Calu3 (cell line): Measurements from ENCODE around the gene CECR2. TPM values are rescaled to one million over a fixed set of nuclear protein-coding genes. Genes with fewer than 3 reads are reported as not detected.

Experiments
- BruUV-seq: library from RNA; stranded (reverse); fragments of 400-500 nt; replicated peaks from 2 replicates; lab custom pipeline; 2021; lab: Mats Ljungman, UMichigan
- CTCF ChIA-PET: fragments of 300-600 bp; sonication (Branson Sonifier 250); formaldehyde crosslinking; loops from one replicate; lab custom pipeline; 2022; ENCODE audit warnings: antibody characterized with exemption; lab: Charles Lee
- DNase-seq: peaks from one replicate; pipeline ENCODE4 v3.0.0; 2022
- H3K27ac Mint-ChIP-seq: one replicate; pipeline ENCODE4 v1.8.0; 2022; ENCODE audit warnings: mixed read lengths; ENCODE audit not compliant: unreplicated experiment
- H3K27me3 Mint-ChIP-seq: one replicate; pipeline ENCODE4 v1.8.0; 2022; ENCODE audit warnings: mixed read lengths; ENCODE audit not compliant: unreplicated experiment
- H3K36me3 Mint-ChIP-seq: one replicate; pipeline ENCODE4 v1.8.0; 2022; ENCODE audit warnings: mild to moderate bottlenecking, moderate library complexity, mixed read lengths; ENCODE audit not compliant: insufficient read depth, unreplicated experiment
- H3K4me1 Mint-ChIP-seq: one replicate; pipeline ENCODE4 v1.8.0; 2022; ENCODE audit warnings: mild to moderate bottlenecking, low read depth, mixed read lengths; ENCODE audit not compliant: unreplicated experiment
- H3K4me3 Mint-ChIP-seq: one replicate; pipeline ENCODE4 v1.8.0; 2022; ENCODE audit warnings: mild to moderate bottlenecking, low read depth, moderate library complexity, mixed read lengths; ENCODE audit not compliant: unreplicated experiment
- H3K9me3 Mint-ChIP-seq: one replicate; pipeline ENCODE4 v1.8.0; 2022; ENCODE audit warnings: low read depth, mixed read lengths; ENCODE audit not compliant: unreplicated experiment
- intact Hi-C: fragments of 100-400 bp; cut with micrococcal nuclease; formaldehyde crosslinking; loops from one replicate; pipeline ENCODE4 v1.10.0; 2022; ENCODE audit not compliant: unreplicated experiment
- total RNA-seq: library from RNA; stranded (reverse); gene quantifications from 2 replicates; pipeline ENCODE4 v1.2.3, GENCODE V29; 2022
- TF ChIP-seq, protein P1 (sequence below): fragments of 200-600 bp; IDR thresholded peaks from one replicate; pipeline ENCODE4 v1.8.0; 2022; ENCODE audit warnings: antibody characterized with exemption; ENCODE audit not compliant: unreplicated experiment

Gene CECR2
- total RNA-seq, 1 experiment from 2014 or later = 0.09 TPM

DNA sequence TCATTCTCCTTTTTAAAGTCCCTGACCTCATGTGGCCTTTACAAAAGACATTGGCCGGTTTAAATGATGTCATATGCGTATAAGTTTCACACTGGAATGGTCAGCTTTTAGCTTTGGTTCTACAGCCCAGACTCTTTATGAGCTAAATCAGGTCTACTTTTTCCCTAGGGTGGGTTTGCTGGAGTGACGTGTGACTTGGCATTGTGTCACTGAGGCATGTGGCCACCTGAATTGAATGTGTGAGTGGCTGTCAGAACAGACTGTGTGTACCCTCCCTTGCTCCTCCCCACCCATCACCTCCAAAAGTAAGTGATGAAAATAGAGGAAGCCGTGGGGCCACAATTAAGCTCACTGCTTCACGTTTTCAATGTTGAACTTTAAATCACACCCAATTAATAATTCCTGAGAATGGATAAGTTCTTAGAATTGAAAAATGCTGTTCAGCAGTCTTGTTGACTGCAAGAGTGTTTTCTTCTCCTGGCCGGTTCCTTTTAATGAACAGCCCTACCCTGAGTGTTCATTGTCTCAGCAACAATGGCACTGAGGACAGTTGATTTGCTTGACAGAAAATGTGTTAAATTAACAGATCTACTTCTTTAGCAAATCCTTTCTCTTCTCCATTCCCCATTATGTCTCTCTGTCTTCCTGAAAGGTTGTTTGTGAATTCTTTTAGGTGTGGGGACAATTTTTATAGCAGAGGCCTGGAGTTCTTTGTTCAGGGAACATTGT lies 11.3 kb downstream of the CECR2 start:
- no peak overlapping the region for H3K27ac Mint-ChIP-seq
- no peak overlapping the region for H3K4me3 Mint-ChIP-seq
- DNase-seq = no peak
- BruUV-seq = no TSS peak
- H3K9me3 Mint-ChIP-seq = no peaks in the 10 kb centered on the region
- H3K4me1 Mint-ChIP-seq = no peaks in the 10 kb centered on the region
- H3K36me3 Mint-ChIP-seq = no peaks in the 10 kb centered on the region
- TF ChIP-seq, protein P1, sequence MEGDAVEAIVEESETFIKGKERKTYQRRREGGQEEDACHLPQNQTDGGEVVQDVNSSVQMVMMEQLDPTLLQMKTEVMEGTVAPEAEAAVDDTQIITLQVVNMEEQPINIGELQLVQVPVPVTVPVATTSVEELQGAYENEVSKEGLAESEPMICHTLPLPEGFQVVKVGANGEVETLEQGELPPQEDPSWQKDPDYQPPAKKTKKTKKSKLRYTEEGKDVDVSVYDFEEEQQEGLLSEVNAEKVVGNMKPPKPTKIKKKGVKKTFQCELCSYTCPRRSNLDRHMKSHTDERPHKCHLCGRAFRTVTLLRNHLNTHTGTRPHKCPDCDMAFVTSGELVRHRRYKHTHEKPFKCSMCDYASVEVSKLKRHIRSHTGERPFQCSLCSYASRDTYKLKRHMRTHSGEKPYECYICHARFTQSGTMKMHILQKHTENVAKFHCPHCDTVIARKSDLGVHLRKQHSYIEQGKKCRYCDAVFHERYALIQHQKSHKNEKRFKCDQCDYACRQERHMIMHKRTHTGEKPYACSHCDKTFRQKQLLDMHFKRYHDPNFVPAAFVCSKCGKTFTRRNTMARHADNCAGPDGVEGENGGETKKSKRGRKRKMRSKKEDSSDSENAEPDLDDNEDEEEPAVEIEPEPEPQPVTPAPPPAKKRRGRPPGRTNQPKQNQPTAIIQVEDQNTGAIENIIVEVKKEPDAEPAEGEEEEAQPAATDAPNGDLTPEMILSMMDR = no peak
- H3K27me3 Mint-ChIP-seq = peaks cover 79% of the 10 kb centered on the region
- CTCF ChIA-PET = no interaction called here
- intact Hi-C loops = no loop called here

GRCh38 chr22:17381192-17381913 lies 12.1 kb downstream of the CECR2 start:
- CTCF ChIA-PET = no interaction called here
- H3K9me3 Mint-ChIP-seq = no peaks in the 10 kb centered on the region
- TF ChIP-seq, protein P1 = no peak
- intact Hi-C loops = no loop called here
- no peak overlapping the region for H3K27ac Mint-ChIP-seq
- no TSS peak for BruUV-seq
- H3K36me3 Mint-ChIP-seq = no peaks in the 10 kb centered on the region
- no peak overlapping the region for H3K4me3 Mint-ChIP-seq
- DNase-seq = no peak
- no peaks in the 10 kb centered on the region for H3K4me1 Mint-ChIP-seq
- H3K27me3 Mint-ChIP-seq = peaks cover 71% of the 10 kb centered on the region

DNA sequence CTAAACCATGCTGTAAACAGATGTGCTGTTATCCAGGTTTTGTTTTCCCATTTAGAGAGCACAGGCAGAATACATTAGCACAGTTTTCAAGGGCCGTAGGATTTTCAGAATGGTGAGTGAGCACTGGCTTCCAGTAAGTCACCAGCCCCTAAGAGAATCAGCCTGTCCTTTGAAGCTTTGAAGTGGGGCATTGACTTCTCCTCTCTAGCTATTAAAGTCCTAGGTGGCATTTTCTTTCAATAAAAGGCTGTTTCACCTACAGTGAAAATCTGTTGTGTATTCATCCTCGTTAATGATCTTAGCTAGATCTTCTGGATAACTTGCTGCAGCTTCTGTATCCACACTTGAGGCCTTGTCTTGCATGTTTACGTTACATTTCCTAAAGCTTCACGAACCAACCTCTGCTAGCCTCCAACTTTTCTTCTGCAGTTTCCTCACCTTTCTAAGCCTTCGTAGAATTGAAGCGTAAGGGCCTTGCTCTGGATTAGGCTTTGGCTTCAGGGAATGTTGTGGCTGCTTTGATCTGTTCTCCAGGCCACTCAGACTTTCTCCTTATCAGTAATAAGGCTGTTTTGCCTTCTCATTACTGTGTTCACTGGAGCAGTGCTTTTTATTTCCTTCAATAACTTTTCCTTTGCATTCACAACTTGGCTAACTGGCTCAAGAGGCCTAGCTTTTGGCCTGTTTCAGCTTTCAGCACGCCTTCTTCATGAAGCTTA lies 15.5 kb downstream of the CECR2 start:
- Mint-ChIP-seq H3K27me3 (peaks cover 64% of the 10 kb centered on the region), H3K27ac (no peak overlapping the region), H3K4me3 (no peak overlapping the region), H3K4me1 (no peaks in the 10 kb centered on the region), H3K36me3 (no peaks in the 10 kb centered on the region), H3K9me3 (no peaks in the 10 kb centered on the region)
- TF ChIP-seq, protein P1 = no peak
- BruUV-seq = no TSS peak
- DNase-seq = no peak
- CTCF ChIA-PET = interaction anchor here (0.6 kb wide), 1 partner anchor 157 kb away, joined by 3 read pairs; no protein-coding TSS in a partner anchor
- intact Hi-C loops = no loop called here

GRCh38 chr22:17387356-17387755 lies 18.1 kb downstream of the CECR2 start:
- Mint-ChIP-seq H3K27me3 (peaks cover 40% of the 10 kb centered on the region), H3K27ac (no peak overlapping the region), H3K4me1 (no peaks in the 10 kb centered on the region), H3K4me3 (no peak overlapping the region), H3K36me3 (no peaks in the 10 kb centered on the region), H3K9me3 (no peaks in the 10 kb centered on the region)
- TF ChIP-seq, protein P1 = no peak
- no TSS peak for BruUV-seq
- intact Hi-C loops = no loop called here
- no peak for DNase-seq
- CTCF ChIA-PET = no interaction called here
